ENCODE measurements around the gene OLFM2.
A peak's percentile ranks its signal among the peaks of the same experiment; 100 is the strongest.
"Not testable (repeated sequence)": the region's sequence is repeated elsewhere in the genome, so short reads cannot be mapped to it uniquely, and the experiment has no call there.

Gene OLFM2

DNA sequence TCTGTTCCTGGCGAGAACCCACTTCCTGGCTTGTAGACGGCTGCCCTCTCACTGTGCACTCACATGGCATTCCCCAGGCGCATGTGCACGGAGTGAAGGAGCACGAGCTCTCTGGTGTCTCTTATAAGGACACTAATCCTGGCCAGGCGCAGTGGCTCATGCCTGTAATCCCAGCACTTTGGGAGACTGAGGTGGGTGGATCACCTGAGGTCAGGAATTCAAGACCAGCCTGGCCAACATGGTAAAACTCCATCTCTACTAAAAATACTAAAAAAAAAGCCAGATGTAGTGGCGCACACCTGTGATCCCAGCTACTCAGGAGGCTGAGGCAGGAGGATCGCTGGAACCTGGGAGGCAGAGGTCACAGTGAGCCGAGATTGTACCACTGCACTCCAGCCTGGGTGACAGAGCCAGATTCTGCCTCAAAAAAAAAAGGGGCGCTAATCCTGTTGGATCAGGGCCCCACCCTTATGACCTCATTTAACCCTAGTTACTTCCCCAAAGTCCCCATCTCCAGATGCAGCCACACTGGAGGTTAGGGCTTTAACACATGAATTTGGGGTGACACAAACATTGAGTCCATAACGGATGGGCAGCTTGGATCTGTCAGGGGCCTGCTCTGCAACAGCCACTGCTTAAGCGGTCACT is 92.6 kb downstream of the OLFM2 start:
- H3K9me3 Mint-ChIP-seq, H3K27me3 Mint-ChIP-seq, H3K27ac Mint-ChIP-seq, H3K4me3 Mint-ChIP-seq: not testable (repeated sequence)
- peaks cover 11% of the 10 kb centered on the region for H3K36me3 Mint-ChIP-seq
- H3K4me1 Mint-ChIP-seq = peaks cover 42% of the 10 kb centered on the region

DNA sequence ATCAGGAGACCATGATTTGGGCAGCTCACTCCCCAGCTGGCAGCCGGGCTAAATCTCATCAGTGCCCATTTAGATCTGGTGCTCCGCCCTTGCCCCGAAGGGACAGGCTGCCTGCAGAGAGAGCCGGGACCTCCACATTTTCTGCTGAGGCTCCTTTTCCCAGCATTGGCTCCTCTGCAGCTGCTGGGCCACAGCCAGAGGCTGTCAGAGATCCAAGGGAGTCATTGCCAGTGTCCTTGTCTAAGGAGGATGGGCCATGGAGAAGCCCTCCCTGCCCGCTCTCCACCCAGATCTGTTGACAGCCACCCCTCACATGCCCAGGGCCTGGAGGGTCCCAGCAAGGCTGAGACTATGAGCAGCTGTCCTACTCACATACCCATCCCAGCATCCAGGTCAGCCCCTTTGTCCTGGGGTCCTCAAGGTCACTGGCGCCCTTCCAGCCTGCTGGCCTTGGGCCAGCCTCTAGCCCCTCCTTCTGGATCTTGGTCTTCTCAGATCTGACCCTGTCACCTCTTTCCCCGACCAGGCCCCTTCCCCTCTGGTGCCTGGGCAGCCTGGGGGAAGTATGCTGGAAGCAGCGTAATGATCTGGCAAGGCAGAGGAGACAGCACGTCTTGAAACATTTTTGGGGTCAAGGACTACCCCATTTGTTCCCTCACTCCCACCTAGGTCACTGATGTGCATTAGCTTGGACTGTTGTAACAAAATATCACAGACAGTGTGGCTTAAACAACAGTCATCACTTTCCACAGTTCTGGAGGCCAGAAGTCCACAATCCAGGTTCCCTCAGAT is 93.3 kb downstream of the OLFM2 start:
- Mint-ChIP-seq H3K4me1 (peaks cover 39% of the 10 kb centered on the region), H3K4me3 (no peak overlapping the region), H3K9me3 (no peaks in the 10 kb centered on the region), H3K36me3 (peaks cover 11% of the 10 kb centered on the region), H3K27me3 (no peaks in the 10 kb centered on the region), H3K27ac (no peak overlapping the region)

DNA sequence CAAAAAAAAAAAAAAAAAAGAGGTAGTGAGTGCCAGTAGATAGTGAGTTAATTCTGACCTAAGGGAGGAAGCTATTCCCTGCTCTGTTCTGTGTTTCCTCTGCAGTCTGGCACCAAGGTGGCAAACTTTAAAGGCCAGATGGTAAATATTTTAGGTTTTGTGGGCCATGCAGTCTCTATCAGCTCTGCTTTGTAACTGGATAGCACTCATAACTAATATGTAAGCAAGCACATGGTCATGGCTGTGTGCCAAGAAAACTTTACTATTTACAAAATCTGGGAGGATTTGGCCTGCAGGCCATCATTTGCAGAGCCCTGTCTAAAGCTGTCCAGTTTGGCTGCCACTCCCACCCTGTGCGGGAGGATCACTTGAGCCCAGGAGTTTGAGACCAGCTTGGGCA is 96.9 kb downstream of the OLFM2 start:
- Mint-ChIP-seq H3K4me3 (no peak overlapping the region), H3K27ac (no peak overlapping the region), H3K9me3 (no peaks in the 10 kb centered on the region), H3K4me1 (peaks cover 23% of the 10 kb centered on the region), H3K27me3 (no peaks in the 10 kb centered on the region), H3K36me3 (peaks cover 11% of the 10 kb centered on the region)

DNA sequence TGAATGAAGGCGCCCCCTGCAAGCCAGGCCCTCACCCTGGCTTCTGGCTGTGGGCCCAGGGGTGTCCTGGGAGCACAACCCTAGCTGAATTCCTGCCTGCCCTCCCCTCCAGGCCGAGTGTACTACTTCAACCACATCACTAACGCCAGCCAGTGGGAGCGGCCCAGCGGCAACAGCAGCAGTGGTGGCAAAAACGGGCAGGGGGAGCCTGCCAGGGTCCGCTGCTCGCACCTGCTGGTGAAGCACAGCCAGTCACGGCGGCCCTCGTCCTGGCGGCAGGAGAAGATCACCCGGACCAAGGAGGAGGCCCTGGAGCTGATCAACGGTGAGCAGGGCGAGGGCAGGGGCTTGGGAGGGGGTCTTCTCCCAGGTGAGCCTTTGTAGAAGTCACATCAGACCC is 98.0 kb downstream of the OLFM2 start:
- H3K9me3 Mint-ChIP-seq = no peaks in the 10 kb centered on the region
- no peak overlapping the region for H3K27ac Mint-ChIP-seq
- H3K36me3 Mint-ChIP-seq = peaks cover 9% of the 10 kb centered on the region
- H3K4me1 Mint-ChIP-seq = peaks cover 22% of the 10 kb centered on the region
- H3K27me3 Mint-ChIP-seq = no peaks in the 10 kb centered on the region
- no peak overlapping the region for H3K4me3 Mint-ChIP-seq

GRCh38 chr19:9836021-9836420 is 100.3 kb downstream of the OLFM2 start:
- H3K36me3 Mint-ChIP-seq = peaks cover 1% of the 10 kb centered on the region
- no peaks in the 10 kb centered on the region for H3K9me3 Mint-ChIP-seq
- peak overlapping the region; percentile 87 for H3K27ac Mint-ChIP-seq
- peak overlapping the region; percentile 92 for H3K4me3 Mint-ChIP-seq
- H3K27me3 Mint-ChIP-seq = no peaks in the 10 kb centered on the region
- H3K4me1 Mint-ChIP-seq = peaks cover 12% of the 10 kb centered on the region

- Mint-ChIP-seq H3K4me1 (peaks cover 12% of the 10 kb centered on the region), H3K4me3 (peak overlapping the region; percentile 92), H3K27me3 (no peaks in the 10 kb centered on the region), H3K36me3 (peaks cover 1% of the 10 kb centered on the region), H3K9me3 (no peaks in the 10 kb centered on the region), H3K27ac (no peak overlapping the region)
Measured at GRCh38 chr19:9835507-9835949, 100.8 kb downstream of the OLFM2 start.

- no peaks in the 10 kb centered on the region for H3K9me3 Mint-ChIP-seq
- H3K27ac Mint-ChIP-seq = peak within 1 kb of the TSS; percentile 87
- H3K4me1 Mint-ChIP-seq = peaks cover 15% of the 10 kb centered on the region
- H3K4me3 Mint-ChIP-seq = peak within 1 kb of the TSS; percentile 93
- peaks cover 1% of the 10 kb centered on the region for H3K36me3 Mint-ChIP-seq
- H3K27me3 Mint-ChIP-seq = no peaks in the 10 kb centered on the region
Measured at GRCh38 chr19:9834726-9835506, 101.4 kb downstream of the OLFM2 start, which contains the start of gene PIN1. PIN1 (plus strand) TSS chr19:9835318; CDS start chr19:9835345, 27 bp downstream.

DNA sequence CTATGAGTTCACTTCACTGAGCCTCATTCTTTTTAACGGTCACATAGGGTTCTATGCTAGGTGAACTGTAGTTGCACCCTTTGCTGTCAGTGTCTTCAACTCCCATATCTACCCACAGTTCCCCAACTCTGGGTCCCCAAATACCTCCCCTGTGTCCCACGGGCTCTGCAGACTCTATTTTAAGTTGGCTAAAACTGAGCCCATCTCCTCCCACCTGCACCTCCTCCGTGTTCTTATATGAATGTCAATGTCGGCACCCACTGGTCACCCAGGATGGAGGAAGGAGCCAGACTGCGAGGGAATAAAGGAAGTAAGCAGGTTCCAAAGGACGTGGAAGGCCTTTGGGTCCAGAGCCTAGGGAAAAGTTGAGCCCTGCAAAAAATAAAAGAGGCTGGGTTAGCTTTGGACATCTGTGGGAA is 102.0 kb downstream of the OLFM2 start:
- H3K36me3 Mint-ChIP-seq = peaks cover under 1% of the 10 kb centered on the region
- no peaks in the 10 kb centered on the region for H3K27me3 Mint-ChIP-seq
- peaks cover 16% of the 10 kb centered on the region for H3K4me1 Mint-ChIP-seq
- H3K9me3 Mint-ChIP-seq = no peaks in the 10 kb centered on the region
- H3K4me3 Mint-ChIP-seq = peak overlapping the region; percentile 93
- H3K27ac Mint-ChIP-seq = peak overlapping the region; percentile 82

GRCh38 chr19:9828551-9829063 is 107.7 kb downstream of the OLFM2 start:
- H3K36me3 Mint-ChIP-seq = peaks cover 3% of the 10 kb centered on the region
- peak overlapping the region; percentile 4 for H3K27ac Mint-ChIP-seq
- no peaks in the 10 kb centered on the region for H3K9me3 Mint-ChIP-seq
- H3K4me3 Mint-ChIP-seq = peak overlapping the region; percentile 97
- no peaks in the 10 kb centered on the region for H3K27me3 Mint-ChIP-seq
- peaks cover 24% of the 10 kb centered on the region for H3K4me1 Mint-ChIP-seq

GRCh38 chr19:9827289-9828238 is 108.8 kb downstream of the OLFM2 start, which contains the start of gene UBL5:
UBL5 (plus strand) TSS chr19:9827918; CDS start chr19:9828338, 420 bp downstream.
- Mint-ChIP-seq H3K9me3 (no peaks in the 10 kb centered on the region), H3K4me3 (peak within 1 kb of the TSS; percentile 97), H3K27ac (peak within 1 kb of the TSS; percentile 98), H3K27me3 (no peaks in the 10 kb centered on the region), H3K36me3 (peaks cover 3% of the 10 kb centered on the region), H3K4me1 (peaks cover 24% of the 10 kb centered on the region)

DNA sequence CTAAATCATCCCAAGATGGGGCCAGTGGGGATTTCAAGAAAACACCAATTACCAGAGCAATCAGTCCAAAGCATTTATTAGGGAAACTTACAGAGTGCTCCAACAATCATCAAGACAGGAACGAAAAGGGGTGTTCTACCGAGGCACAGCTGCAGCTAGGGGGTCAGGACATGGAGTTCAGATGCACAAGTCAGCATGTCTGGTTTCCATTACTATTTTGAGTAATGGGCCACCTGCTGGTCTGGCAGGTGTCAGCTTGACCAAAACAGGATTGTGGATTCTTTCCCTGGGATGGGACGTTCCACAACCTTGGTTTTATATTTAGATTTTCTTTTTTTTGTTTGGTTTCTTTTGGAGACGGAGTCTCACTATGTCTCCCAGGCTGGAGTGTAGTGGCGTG is 112.5 kb downstream of the OLFM2 start:
- H3K9me3 Mint-ChIP-seq = no peaks in the 10 kb centered on the region
- peaks cover 3% of the 10 kb centered on the region for H3K36me3 Mint-ChIP-seq
- peaks cover 29% of the 10 kb centered on the region for H3K4me1 Mint-ChIP-seq
- no peaks in the 10 kb centered on the region for H3K27me3 Mint-ChIP-seq
- no peak overlapping the region for H3K27ac Mint-ChIP-seq
- H3K4me3 Mint-ChIP-seq = no peak overlapping the region

DNA sequence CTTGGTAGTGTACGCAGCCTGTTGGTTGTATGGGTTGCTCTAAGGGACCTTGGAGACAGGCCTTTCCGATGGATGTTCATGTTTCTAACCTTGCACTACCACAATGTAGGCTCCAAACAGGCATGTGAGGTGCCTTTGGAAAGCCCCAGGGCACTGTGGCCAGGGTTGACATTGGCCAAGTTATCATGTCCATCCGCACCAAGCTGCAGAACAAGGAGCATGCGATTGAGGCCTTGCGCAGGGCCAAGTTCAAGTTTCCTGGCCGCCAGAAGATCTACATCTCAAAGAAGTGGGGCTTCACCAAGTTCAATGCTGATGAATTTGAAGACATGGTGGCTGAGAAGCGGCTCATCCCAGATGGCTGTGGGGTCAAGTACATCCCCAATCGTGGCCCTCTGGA is 116.3 kb downstream of the OLFM2 start:
- not testable (repeated sequence) for H3K27ac Mint-ChIP-seq, H3K27me3 Mint-ChIP-seq, H3K36me3 Mint-ChIP-seq, H3K9me3 Mint-ChIP-seq
- H3K4me1 Mint-ChIP-seq = peaks cover 34% of the 10 kb centered on the region
- peak overlapping the region; percentile 89 for H3K4me3 Mint-ChIP-seq

- no peaks in the 10 kb centered on the region for H3K27me3 Mint-ChIP-seq
- H3K9me3 Mint-ChIP-seq = no peaks in the 10 kb centered on the region
- H3K27ac Mint-ChIP-seq = peak overlapping the region; percentile 87
- H3K4me3 Mint-ChIP-seq = peak overlapping the region; percentile 89
- peaks cover 38% of the 10 kb centered on the region for H3K4me1 Mint-ChIP-seq
- peaks cover 11% of the 10 kb centered on the region for H3K36me3 Mint-ChIP-seq
Measured at GRCh38 chr19:9819596-9819909, 116.8 kb downstream of the OLFM2 start.

GRCh38 chr19:9818734-9819595 is 117.3 kb downstream of the OLFM2 start, which contains the start of gene FBXL12:
FBXL12 (minus strand) TSS chr19:9819079; CDS start chr19:9818813, 266 bp downstream.
- Mint-ChIP-seq H3K36me3 (peaks cover 11% of the 10 kb centered on the region), H3K27me3 (no peaks in the 10 kb centered on the region), H3K4me1 (peaks cover 40% of the 10 kb centered on the region)

More at GRCh38 chr19:9818734-9819595, 117.3 kb downstream of the OLFM2 start, which contains the start of gene FBXL12:
- Mint-ChIP-seq H3K9me3 (no peaks in the 10 kb centered on the region), H3K27ac (peak within 1 kb of the TSS; percentile 87), H3K4me3 (peak within 1 kb of the TSS; percentile 89)
